GM19239 (cell line): ENCODE data around the gene ACTR10.

Experiments used
- DNase-seq: peaks from one replicate; pipeline ENCODE4 v3.0.0; 2011; ENCODE audit warnings: low spot score; ENCODE audit not compliant: insufficient read length
- FAIRE-seq: peaks from 2 replicates; lab custom pipeline; 2011; peaks lifted over from hg19 to GRCh38; lab: Jason Lieb, UNC

Gene ACTR10

GRCh38 chr14:58276208-58276607 lies 76.3 kb downstream of the ACTR10 start:
- DNase-seq (no peak), FAIRE-seq (no peak)

GRCh38 chr14:58278177-58278576 lies 78.2 kb downstream of the ACTR10 start:
- DNase-seq (no peak), FAIRE-seq (no peak)

GRCh38 chr14:58280954-58281787 lies 81.2 kb downstream of the ACTR10 start:
- DNase-seq, result no peak

GRCh38 chr14:58281969-58282368 lies 82.0 kb downstream of the ACTR10 start:
- FAIRE-seq, result no peak
- no peak for DNase-seq

More at GRCh38 chr14:58280954-58281787, 81.2 kb downstream of the ACTR10 start:
- peak; percentile 66 for FAIRE-seq

- no peak for FAIRE-seq
- no peak for DNase-seq
Observed at GRCh38 chr14:58282925-58283593, 83.1 kb downstream of the ACTR10 start.

- no peak for FAIRE-seq
Observed at GRCh38 chr14:58283730-58284129, 83.8 kb downstream of the ACTR10 start.

GRCh38 chr14:58285132-58285531 lies 85.2 kb downstream of the ACTR10 start:
- no peak for DNase-seq
- no peak for FAIRE-seq

More at GRCh38 chr14:58283730-58284129, 83.8 kb downstream of the ACTR10 start:
- no peak for DNase-seq
